MCF 10A (cell line): ENCODE results near the gene ZDHHC18. TPM values are rescaled to one million over a fixed set of nuclear protein-coding genes. Genes with fewer than 3 reads are reported as not detected.

Source experiments
- BruUV-seq: library from RNA; stranded (reverse); fragments of 400-500 nt; replicated peaks from 2 replicates; lab custom pipeline; 2021; lab: Mats Ljungman, UMichigan
- CTCF ChIA-PET: fragments of 300-600 bp; sonication (Branson Sonifier 250); formaldehyde crosslinking; extraction: SDS; loops from one replicate; lab custom pipeline; 2021; ENCODE audit warnings: antibody characterized with exemption, inconsistent platforms; lab: Yijun Ruan, JAX
- POLR2A ChIA-PET: fragments of 300-600, 350-650 bp; sonication (Branson Sonifier 250); formaldehyde crosslinking; extraction: SDS; loops from one replicate; lab custom pipeline; 2020; ENCODE audit warnings: antibody characterized with exemption, inconsistent platforms; lab: Yijun Ruan, JAX
- DNase-seq: peaks from one replicate; pipeline ENCODE4 v3.0.0-alpha.2; 2018; ENCODE audit not compliant: unreplicated experiment
- H3K27ac Mint-ChIP-seq: one replicate; pipeline ENCODE4 v1.8.0; 2022; ENCODE audit warnings: mild to moderate bottlenecking, low read depth, mixed read lengths; ENCODE audit not compliant: unreplicated experiment
- H3K27me3 Mint-ChIP-seq: one replicate; pipeline ENCODE4 v1.8.0; 2022; ENCODE audit warnings: mixed read lengths; ENCODE audit not compliant: insufficient read depth, unreplicated experiment
- H3K36me3 Mint-ChIP-seq: one replicate; pipeline ENCODE4 v1.8.0; 2022; ENCODE audit warnings: mild to moderate bottlenecking, moderate library complexity, mixed read lengths; ENCODE audit not compliant: insufficient read depth, unreplicated experiment
- H3K4me1 Mint-ChIP-seq: one replicate; pipeline ENCODE4 v1.8.0; 2022; ENCODE audit warnings: mixed read lengths; ENCODE audit not compliant: insufficient read depth, unreplicated experiment
- H3K4me3 Mint-ChIP-seq: one replicate; pipeline ENCODE4 v1.8.0; 2022; ENCODE audit warnings: mild to moderate bottlenecking, moderate library complexity, mixed read lengths; ENCODE audit not compliant: unreplicated experiment
- H3K9me3 Mint-ChIP-seq: one replicate; pipeline ENCODE4 v1.8.0; 2022; ENCODE audit warnings: mixed read lengths; ENCODE audit not compliant: unreplicated experiment
- intact Hi-C: fragments of 100-400 bp; cut with micrococcal nuclease; formaldehyde crosslinking; loops from 2 replicates; pipeline ENCODE4 v1.14.1; 2022
- total RNA-seq: library from RNA; stranded (reverse); gene quantifications from 2 replicates; pipeline ENCODE4 v1.2.3, GENCODE V29; 2022
- TF ChIP-seq, protein P1 (sequence below): fragments of 200-600 bp; IDR thresholded peaks from one replicate; pipeline ENCODE4 v1.8.0; 2022; ENCODE audit warnings: antibody characterized with exemption, mild to moderate bottlenecking; ENCODE audit not compliant: unreplicated experiment

The ZDHHC18 gene
- total RNA-seq, 1 experiment from 2014 or later: 14.0 TPM

DNA sequence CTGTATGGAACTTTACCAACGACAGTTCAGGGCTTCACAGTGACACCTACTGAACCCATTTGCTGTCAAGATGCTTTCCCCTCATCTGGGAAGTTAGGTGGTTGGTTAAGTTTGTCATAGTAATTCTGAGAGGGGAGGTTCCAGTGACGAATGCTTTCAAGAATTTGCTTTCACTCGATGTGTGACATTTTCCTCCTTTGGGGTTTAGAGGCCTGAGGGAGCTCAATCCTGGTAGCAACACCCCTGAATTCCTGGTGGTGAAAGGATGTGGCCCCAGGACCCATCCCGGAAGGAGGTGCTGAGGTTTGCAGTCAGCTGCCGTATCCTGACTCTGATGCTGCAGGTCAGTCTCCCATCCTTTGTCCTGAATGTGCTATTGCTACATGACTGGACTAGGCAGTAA, 35.9 kb upstream of the ZDHHC18 start:
- DNase-seq: no peak
- peaks cover 30% of the 10 kb centered on the region for H3K4me1 Mint-ChIP-seq
- no peak overlapping the region for H3K27ac Mint-ChIP-seq
- H3K27me3 Mint-ChIP-seq: no peaks in the 10 kb centered on the region
- ChIA-PET CTCF (interaction anchor here (0.6 to 7.1 kb wide), 20 partner anchors 10 to 900 kb away, joined by 3 to 184 read pairs (median 4); no protein-coding TSS in a partner anchor), POLR2A (interaction anchor here (0.8 to 5.2 kb wide), 8 partner anchors 21 to 187 kb away, joined by 4 to 109 read pairs (median 38); partner anchors contain the start of gene ARID1A)
- TF ChIP-seq, protein P1, sequence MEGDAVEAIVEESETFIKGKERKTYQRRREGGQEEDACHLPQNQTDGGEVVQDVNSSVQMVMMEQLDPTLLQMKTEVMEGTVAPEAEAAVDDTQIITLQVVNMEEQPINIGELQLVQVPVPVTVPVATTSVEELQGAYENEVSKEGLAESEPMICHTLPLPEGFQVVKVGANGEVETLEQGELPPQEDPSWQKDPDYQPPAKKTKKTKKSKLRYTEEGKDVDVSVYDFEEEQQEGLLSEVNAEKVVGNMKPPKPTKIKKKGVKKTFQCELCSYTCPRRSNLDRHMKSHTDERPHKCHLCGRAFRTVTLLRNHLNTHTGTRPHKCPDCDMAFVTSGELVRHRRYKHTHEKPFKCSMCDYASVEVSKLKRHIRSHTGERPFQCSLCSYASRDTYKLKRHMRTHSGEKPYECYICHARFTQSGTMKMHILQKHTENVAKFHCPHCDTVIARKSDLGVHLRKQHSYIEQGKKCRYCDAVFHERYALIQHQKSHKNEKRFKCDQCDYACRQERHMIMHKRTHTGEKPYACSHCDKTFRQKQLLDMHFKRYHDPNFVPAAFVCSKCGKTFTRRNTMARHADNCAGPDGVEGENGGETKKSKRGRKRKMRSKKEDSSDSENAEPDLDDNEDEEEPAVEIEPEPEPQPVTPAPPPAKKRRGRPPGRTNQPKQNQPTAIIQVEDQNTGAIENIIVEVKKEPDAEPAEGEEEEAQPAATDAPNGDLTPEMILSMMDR: no peak
- peaks cover 21% of the 10 kb centered on the region for H3K36me3 Mint-ChIP-seq
- H3K9me3 Mint-ChIP-seq: no peaks in the 10 kb centered on the region
- no peak overlapping the region for H3K4me3 Mint-ChIP-seq
- intact Hi-C loops: no loop called here
- no TSS peak for BruUV-seq

DNA sequence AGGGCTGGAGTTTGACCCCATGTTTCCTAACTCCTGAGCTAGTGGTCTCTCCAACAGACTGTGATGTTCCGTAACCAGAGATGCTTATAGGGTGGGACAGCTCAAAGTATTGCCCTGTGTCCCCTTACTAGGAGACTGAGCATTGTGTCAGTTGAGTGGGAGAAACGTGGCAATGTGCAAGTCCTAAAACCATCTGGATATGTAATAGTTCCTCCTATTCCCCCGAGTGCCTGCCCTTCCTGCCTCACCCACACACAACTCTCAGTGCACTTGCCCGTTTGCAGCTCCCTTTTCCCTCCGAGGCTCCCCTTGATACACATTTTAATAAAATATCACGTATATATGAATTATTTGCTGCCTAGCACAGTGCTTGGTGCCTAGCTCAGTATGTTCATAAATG, 35.3 kb upstream of the ZDHHC18 start:
- no peak for DNase-seq
- BruUV-seq: no TSS peak

DNA sequence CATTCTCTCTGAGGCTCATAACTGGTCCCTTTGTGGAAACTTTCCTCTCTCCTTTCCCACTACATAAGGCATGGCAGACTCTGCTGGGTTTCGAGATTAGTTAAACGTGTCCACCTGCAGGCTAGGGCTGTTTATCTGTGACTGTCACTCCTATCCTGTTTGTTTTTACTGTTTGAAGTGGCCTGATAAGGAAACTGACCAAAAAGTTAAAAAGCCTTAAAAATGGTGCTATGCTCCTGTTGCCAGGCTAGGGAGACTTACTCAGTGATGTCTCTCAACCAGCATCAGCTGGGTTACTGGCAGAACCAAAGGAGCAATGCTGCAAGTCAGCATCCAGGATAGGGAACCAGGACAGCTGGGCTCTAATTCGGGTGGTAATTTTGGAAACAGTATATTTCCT, 34.9 kb upstream of the ZDHHC18 start:
- TF ChIP-seq, protein P1: no peak
- H3K4me3 Mint-ChIP-seq: no peak overlapping the region
- ChIA-PET CTCF (interaction anchor here (1.0 to 7.1 kb wide), 5 partner anchors 9 to 189 kb away, joined by 3 to 184 read pairs (median 37); no protein-coding TSS in a partner anchor), POLR2A (interaction anchor here (0.6 to 1.4 kb wide), 4 partner anchors 100 to 189 kb away, joined by 3 to 4 read pairs (median 3); no protein-coding TSS in a partner anchor)
- no peak overlapping the region for H3K27ac Mint-ChIP-seq
- H3K9me3 Mint-ChIP-seq: no peaks in the 10 kb centered on the region
- peaks cover 29% of the 10 kb centered on the region for H3K36me3 Mint-ChIP-seq
- peaks cover 19% of the 10 kb centered on the region for H3K4me1 Mint-ChIP-seq
- no peak for DNase-seq
- intact Hi-C loops: no loop called here
- no peaks in the 10 kb centered on the region for H3K27me3 Mint-ChIP-seq
- BruUV-seq: no TSS peak

More for the DNA sequence above, 35.3 kb upstream of the ZDHHC18 start:
- POLR2A ChIA-PET: interaction anchor here (0.6 to 4.0 kb wide), 5 partner anchors 74 to 189 kb away, joined by 3 to 31 read pairs (median 4); no protein-coding TSS in a partner anchor
- no peaks in the 10 kb centered on the region for H3K9me3 Mint-ChIP-seq
- H3K4me1 Mint-ChIP-seq: peaks cover 24% of the 10 kb centered on the region
- H3K36me3 Mint-ChIP-seq: peaks cover 24% of the 10 kb centered on the region
- TF ChIP-seq, protein P1: no peak
- CTCF ChIA-PET: interaction anchor here (0.6 to 7.1 kb wide), 9 partner anchors 9 to 900 kb away, joined by 3 to 184 read pairs (median 23); no protein-coding TSS in a partner anchor
- no peak overlapping the region for H3K27ac Mint-ChIP-seq
- no peaks in the 10 kb centered on the region for H3K27me3 Mint-ChIP-seq
- intact Hi-C loops: no loop called here
- no peak overlapping the region for H3K4me3 Mint-ChIP-seq

DNA sequence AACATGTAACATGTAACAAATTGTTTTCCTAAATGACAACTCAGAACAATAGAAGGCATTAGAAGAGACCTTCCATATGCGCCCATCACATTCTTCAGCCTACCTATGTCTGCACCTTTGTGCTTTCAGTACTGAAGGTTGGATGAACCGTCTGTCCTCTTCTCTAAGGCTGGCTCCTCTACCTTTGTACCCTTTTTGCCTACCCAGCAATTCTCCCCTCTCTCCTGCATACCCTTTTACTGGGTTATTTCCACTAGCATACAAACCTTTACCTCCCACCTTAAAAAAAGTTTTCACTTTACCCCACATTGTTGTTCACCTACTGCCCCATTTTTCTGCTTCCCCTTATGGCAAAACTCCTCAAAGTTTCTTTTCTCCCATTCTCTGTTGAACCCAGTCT, 33.6 kb upstream of the ZDHHC18 start:
- intact Hi-C loops: no loop called here
- no peak for DNase-seq
- POLR2A ChIA-PET: no interaction called here
- TF ChIP-seq, protein P1: no peak
- Mint-ChIP-seq H3K27ac (no peak overlapping the region), H3K9me3 (no peaks in the 10 kb centered on the region), H3K4me1 (peaks cover 11% of the 10 kb centered on the region), H3K27me3 (no peaks in the 10 kb centered on the region), H3K36me3 (peaks cover 30% of the 10 kb centered on the region), H3K4me3 (no peak overlapping the region)
- CTCF ChIA-PET: interaction anchor here (6.2 kb wide), 1 partner anchor 190 kb away, joined by 184 read pairs; no protein-coding TSS in a partner anchor
- no TSS peak for BruUV-seq
